GM19239 (cell line): Measurements from ENCODE around the gene TMCC1.
"Not testable (repeated sequence)": the region's sequence is repeated elsewhere in the genome, so short reads cannot be mapped to it uniquely, and the experiment has no call there.

Source experiments
- DNase-seq: peaks from one replicate; pipeline ENCODE4 v3.0.0; 2011; ENCODE audit warnings: low spot score; ENCODE audit not compliant: insufficient read length
- FAIRE-seq: peaks from 2 replicates; lab custom pipeline; 2011; peaks lifted over from hg19 to GRCh38; lab: Jason Lieb, UNC

TMCC1 gene

DNA sequence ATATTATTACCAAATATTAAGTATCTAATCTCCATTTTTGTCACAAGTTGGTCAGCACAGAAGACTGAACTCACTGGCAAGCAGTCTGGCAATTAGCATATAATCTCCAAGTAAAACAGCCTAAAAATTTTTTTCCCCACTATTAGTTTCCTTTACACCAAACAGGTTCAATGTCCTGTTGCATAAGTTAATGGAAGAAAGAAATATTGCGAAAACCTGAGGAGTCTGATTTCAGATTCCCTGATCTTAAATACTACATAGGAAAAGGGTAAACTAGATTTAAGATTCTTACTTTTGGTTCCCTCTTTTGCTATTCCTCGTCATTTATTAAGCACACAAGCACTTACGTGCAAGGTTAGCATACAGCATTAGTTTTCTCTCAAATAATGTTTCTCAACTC, 153.9 kb downstream of the TMCC1 start:
- no peak for DNase-seq
- FAIRE-seq: no peak

DNA sequence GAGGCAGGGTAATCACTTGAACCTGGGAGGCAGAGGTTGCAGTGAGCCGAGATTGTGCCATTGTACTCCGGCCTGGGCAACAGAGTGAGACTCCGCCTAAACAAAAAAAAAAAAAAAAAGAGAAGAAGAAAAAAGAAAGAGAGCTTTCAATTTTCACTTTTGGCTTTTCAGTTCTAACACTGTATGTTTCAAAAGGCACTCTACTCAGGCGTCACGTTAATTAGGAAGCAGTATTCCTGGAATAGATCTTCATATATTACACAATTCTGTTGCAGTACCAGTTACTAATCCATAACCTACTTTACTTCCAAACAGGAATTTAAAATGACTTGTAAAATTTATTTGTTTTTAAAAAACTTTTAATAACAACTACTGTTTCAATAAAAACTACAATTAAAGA, 155.3 kb downstream of the TMCC1 start:
- no peak for DNase-seq
- FAIRE-seq: no peak

DNA sequence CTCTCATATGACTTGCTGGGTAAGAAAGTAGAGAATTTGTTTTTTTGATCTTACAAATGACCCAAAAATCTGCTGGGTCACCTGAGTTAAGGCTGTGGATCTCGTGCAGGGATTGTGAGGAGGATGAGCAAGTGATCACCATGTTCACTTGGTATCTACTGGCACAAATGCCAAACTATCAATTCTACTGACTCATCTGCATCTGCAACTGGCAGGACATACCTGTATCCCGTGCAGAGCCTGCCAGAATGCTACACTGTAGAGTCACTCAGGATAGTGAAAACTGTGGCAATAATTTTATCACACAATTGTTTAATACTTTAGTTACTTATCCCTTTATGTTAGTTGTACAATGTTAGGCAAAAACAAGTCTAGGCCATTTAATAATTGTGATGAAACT, 157.4 kb downstream of the TMCC1 start:
- DNase-seq (no peak), FAIRE-seq (no peak)

DNA sequence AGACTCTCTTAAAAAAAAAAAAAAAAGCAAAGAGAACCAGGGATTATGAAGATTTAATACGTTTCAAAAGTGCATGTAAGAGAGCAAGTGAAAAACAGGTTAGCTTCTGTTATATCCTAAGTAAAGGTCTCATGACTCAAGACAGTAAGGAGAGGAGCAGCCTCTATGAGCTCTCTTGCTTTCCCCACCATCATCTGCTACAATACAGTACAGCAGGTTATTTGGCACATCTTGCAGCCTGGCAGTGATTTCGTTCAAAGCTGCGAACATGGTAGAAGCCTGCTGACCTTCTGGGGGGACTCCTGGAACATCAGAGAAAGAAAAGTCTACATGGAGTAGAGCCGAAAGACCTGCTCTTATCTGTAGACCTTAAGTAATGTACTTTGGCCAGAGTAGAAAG, 157.9 kb downstream of the TMCC1 start:
- no peak for FAIRE-seq
- no peak for DNase-seq

DNA sequence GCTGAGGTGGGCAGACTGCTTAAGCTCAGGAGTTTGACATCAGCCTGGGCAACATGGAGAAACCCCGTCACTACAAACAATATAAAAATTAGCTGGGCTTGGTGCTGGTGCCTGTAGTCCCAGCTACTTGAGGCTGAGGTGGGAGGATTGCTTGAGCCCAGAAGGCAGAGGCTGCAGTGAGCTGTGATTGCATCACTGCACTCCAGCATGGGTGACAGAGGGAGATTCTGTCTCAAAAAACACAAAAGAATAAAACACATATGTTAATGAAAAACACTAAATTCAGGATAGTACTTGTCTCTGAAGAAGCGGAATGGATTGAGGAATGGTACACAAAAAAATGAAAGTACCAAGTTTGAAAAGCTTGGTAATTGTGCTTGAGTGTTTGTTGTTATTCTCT, 159.1 kb downstream of the TMCC1 start:
- DNase-seq: no peak
- FAIRE-seq: no peak

DNA sequence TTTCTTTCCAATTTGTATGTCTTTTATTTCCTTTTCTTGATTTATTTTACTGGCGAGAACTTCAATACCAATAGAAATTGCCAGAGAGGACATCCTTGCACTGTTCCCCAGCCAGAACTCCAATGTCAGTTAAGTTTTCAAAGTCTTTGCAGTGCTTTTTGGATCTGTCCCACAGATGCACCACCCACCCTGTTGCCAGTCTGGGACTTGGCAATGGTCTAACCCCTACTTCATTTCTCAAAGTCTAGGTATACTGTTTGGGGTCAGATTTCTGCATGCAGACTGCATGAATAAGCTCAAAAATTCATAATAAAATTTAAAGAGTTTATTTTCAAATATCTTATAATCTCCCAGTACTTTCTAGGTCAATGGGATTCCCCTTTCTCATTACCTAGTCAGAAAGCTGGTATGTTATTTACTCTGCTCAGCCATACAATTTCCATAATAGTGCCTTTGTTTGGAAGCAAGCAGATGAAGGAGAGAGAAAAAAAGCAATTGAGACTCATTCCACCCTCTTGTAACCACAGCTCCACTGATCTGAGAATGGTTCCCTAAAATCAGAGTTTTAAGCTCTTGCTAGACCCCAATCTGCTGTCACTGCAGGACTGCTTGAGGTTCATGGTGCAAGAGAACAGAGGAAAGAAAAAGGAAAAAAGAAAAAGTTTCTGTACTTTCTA, 161.2 kb downstream of the TMCC1 start:
- FAIRE-seq: no peak
- DNase-seq: no peak

DNA sequence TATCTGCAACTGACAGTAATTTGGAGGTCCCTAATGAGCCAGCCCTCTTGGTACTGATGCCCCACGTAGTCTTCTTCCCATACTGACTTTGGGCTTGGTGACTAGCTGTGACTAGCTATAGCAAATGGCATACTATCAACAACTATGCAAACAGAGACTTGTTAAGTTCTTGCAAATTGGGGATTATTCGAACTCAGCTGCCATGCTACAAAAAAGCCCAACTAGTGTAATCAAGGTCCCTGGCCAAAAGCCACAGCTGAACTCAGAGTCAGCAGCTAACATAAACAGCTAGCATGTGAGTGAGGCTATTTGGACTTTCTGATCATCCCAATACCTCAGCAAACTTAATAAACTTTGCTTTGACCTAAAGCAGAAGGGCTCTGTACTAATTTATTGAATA, 165.8 kb downstream of the TMCC1 start:
- FAIRE-seq (no peak), DNase-seq (no peak)

DNA sequence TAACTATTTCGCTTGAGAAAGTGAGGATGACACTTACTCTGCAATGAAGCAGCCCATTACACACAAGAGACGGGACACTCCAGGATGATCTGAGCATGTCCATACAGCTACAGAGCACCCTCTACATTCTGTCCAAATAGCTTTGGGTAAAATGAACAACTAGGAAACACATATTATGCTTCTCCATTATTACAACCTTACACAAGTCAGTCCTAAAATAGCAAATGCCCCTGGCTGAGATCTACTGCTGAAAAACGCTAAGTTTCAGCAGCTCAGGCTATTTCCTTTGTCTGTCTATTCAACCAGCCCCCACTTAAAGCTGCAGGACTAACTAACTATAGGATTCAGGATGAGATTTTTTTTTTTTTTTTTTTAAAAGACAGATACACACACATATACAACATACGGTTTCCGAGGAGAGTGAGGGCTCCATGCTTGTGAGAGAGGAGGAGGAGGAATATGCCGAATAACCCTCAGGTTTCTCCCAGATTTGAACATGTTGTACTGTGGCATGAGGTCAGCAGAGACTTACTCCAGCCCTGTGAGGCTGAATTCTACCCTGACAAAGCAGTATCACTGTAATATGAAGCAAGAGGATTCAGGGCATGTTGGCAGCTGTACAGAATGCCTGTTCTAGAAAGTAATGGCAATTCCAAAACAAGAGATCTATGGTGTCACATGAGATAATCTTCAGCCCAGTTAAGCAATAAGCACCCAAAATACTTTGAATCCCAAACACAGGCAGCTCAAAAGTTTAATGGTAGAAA, 169.8 kb downstream of the TMCC1 start:
- no peak for FAIRE-seq
- DNase-seq: no peak

DNA sequence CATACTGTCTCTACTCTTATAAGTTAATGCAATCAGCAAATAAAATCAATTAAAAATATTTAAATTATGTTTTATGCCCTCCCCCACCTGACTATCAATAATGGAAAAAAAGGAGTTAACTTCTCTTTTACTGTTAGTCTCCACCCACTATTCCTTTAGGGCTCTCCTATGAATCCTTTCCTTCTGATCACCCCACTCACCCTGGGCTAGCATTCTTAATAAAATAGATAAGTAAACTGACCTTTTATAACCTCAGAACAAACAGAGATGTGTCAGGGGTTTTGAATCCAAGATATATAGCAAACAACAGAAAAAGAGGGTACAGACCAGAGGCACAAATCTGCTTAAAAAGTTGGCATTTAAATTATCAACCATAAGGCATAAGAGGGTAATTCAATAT, 171.0 kb downstream of the TMCC1 start:
- FAIRE-seq (no peak), DNase-seq (no peak)

DNA sequence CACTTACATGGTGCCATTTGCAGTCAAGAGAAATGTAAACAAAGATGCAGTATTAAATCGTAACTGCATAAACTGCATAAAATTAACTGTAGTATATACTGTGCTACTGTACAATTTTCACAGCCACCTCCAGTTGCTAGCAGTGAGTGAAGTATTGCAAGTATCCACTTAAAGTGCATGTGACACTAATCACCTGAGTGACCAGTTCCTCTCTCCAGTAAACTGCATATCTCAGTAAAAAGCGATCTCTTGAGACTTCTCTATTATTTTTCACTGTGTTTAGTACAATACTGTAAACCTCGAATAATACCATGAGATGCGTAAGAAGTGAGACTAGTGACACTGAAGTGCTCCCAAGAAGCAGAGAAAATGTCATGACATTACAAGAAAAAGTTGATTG, 175.3 kb downstream of the TMCC1 start:
- DNase-seq: no peak
- FAIRE-seq: no peak

DNA sequence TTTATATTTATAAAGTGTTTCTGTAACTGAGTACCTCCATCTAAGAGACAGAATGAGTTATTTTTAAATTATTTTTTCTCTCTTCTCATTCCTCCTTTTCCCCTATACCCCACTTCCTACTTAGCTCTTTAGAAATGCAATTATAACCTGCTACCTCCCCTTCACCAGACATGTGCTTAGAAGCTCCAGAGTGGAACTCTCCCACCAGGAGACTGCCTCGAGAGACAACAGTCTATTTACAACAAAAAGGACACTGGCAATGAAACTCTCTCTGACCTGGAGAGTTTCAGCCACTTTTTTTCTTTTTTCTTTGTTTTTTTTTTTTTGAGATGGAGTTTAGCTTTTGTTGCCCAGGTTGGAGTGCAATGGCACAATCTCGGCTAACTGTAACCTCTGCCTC, 177.7 kb downstream of the TMCC1 start:
- DNase-seq: no peak
- FAIRE-seq: no peak

DNA sequence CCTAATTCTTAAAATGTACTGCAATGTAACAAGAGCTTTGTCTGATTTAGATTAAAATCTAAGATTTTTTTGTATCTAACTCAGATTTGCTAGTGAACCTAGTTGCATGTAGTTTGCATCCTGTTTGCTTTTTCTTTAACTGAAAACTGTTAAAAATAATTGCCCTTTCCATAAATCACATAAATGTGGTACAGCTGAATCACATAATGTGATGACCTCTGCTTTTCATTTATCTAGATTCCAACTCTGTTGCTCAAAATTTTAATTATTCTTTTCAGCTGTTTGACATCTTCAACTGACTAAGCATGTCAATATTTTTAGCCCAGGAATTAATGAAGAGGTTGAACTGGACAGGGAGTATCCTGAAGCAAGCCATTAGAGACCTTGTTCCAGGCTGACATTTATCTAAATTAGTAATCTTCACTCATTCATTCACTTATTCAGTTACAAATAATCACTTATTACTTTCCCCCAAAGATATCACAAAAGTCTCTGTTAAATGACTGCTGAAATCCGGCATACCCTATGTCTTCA, 185.1 kb downstream of the TMCC1 start:
- DNase-seq (no peak), FAIRE-seq (no peak)

DNA sequence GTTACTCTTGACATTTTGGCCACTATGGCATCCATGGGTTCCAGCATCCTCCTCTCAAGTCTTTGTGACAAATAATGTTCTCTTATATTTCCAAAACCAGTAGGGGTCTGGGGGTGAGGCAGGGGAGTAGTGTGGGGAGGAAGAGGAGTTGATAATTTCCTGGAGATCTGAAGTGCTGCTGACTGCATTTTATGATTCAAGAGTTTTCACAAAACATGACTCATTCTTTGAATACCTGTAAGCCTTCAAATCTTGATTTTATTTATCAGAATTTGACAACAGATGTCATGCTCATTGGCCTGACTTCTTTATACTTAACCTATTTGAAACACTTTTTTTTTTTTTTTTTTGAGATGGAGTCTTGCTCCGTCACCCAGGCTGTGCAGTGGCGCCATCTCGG, 188.2 kb downstream of the TMCC1 start:
- FAIRE-seq (no peak), DNase-seq (no peak)

DNA sequence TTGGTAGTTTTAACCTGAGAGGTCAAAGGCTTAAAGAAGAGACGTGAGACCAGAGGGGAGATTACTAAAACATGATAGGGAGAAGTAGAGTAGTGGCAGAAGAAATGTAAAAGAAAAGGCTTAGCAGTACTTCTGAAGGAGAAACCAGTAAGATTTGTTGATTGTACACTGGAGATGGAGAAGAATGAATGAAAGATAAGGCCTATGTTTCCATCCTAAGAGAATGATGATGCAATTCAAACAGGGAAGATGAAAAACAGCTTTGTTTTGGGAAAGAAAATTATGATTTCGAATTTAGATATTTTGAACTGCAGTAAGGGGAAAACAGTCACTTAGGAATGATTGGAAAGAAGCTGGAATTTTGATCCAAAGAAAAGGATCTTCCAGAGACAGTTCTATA, 189.6 kb downstream of the TMCC1 start:
- no peak for DNase-seq
- FAIRE-seq: no peak

DNA sequence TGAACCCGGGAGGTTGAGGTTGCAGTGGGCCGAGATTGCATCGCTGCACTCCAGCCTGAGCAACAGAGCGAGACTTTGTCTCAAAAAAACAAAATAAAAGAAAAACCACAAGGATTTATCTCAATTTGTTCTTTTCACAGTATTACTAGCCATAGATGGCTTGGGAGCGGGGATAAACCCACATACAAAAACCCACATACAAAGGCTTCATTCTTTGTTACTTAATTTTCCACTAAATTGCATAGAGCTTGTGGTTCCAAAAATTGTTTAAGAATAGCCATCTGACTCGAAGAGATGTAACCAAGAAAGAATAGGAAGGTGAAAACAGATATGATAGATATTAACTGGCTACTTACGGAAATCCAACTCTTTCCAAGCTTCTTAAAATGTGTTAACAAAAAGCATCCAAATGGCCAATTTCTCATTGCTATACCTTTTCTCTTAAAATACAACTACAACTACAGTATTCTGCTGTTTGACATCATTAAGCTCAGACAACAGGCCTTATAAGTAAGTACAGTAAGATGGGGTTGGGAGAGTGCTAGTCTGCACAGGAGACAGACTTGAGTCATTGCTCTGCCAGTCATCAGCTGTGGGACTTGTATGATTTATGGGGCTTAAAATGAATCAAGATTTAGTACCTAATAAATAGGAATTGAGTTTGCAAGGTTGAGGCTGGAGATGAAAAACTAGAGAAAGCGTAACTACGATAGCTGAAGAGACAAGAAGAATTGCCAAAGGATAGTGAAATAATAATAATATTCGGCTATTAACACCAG, 190.4 kb downstream of the TMCC1 start:
- FAIRE-seq (no peak), DNase-seq (no peak)

DNA sequence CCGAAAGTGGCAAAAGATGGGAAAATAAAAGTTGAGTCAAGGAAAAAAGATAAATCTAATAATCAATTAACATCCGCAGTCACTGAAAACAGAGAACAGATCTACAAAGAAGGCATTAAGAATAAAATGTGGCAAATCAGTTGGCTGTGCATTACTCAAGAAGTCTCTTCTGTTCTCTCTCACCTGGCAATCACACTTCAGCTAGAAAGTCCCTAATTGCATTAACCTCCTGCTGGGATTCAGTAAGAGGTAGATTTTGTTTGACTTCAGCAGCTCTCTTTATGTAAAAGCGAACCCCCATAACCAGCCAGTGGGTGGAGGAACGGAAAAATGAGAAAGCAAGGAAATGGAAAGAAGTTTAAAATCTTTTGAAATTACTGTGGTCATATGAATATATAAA, 192.3 kb downstream of the TMCC1 start:
- FAIRE-seq: no peak
- DNase-seq: no peak

DNA sequence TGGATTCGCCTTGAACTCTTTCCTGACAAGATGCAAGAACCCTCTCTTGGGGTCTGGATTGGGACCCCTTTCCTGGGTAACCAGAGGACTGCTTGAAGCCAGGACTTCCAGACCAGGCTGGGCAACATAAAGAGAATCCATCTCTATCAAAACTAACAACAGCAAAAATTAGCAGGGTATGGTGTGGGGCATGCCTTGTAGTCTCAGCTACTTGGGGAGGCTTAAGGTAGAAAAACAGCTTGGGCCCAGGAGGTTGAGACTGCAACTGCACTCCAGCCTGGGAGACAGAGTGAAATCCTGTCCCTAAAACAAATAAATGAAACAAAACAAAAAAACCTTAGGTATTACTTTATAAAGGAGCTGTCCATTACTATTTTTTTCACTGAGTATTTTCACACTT, 193.9 kb downstream of the TMCC1 start:
- DNase-seq (no peak), FAIRE-seq (no peak)

DNA sequence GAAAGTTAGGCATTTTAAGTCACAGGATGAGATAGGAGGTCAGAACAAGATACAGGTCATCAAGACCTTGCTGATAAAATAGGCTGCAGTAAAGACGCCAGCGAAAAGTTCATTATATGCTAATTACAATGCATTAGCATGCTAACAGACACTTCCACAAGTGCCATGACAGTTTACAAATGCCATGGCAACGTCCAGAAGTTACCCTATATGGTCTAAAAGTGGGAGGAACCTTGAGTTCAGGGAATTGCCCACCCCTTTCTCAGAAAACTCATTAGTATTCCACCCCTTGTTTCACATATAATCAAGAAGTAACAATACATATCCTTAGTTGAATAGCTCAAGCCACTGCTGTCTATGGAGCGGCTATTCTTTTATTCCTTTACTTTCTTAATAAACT, 194.3 kb downstream of the TMCC1 start:
- no peak for FAIRE-seq
- no peak for DNase-seq

DNA sequence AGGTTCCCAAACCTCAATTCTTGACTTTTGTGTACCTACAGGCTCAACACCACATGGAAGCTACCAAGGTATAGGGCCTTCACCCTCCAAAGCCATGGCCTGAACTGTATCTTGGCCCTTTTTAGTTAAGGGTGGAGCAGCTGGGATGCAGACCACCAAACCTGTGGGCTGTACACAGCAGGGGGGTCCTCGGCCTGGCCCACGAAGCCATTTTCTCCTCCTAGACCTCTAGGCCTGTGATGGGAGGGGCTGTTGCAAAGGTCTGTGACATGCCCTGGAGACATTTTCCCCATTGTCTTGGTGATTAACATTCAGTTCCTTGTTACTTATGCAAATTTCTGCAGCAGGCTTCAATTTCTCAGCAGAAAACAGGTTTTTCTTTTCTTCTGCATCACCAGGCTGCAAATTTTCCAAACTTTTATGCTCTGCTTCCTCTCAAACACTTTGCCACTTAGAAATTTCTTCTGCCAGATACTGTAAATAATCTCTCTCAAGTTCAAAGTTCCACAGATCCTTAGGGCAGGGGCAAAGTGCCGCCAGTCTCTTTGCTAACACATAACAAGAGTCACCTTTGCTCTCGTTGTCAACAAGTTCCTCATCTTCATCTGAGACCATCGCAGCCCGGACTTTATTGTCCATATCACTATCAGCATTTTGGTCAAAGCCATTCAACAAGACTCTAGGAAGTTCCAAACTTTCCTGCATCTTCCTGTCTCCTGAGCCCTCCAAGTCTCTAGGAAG, 196.1 kb downstream of the TMCC1 start:
- FAIRE-seq (no peak), DNase-seq (no peak)

DNA sequence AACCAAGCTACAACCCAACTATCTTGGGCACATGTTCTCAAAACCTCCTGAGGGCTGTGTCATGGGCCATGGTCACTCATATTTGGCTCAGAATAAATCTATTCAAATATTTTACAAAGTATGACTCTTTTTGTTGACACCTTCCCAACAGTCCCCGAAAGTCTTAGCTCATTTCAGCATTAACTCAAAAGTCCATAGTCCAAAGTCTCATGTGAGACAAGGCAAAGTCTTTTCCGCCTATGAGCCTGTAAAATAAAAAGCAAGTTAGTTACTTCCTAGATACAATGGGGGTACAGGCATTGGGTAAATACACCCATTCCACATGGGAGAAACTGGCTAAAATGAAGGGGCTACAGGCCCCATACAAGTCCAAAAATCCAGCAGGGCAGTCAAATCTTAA, 197.1 kb downstream of the TMCC1 start:
- FAIRE-seq, DNase-seq: not testable (repeated sequence)
